Measurements from ENCODE around the gene ACTC1.

DNA sequence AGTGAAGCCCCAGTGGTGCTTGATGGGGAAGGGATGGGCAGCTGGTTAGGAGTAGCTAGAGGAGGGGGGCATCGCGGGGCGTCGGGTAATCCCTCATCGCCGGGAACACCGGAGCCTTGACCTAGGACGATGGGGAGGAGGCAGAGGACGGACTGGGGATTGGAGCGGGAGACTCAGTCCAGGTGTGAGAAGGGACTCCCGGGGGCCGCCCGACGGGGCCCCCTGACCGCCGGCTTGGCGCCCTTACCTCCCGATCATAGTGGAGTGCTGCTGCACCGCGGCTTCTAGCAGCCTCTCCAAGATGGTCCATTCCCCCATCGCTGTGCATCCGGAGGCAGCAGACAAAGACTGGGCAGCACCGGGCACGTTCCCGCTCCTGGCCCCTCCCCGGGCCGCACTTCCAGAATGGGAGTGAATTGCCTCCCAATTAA, 41.2 kb downstream of the ACTC1 start:
- TF ChIP-seq, protein P1, sequence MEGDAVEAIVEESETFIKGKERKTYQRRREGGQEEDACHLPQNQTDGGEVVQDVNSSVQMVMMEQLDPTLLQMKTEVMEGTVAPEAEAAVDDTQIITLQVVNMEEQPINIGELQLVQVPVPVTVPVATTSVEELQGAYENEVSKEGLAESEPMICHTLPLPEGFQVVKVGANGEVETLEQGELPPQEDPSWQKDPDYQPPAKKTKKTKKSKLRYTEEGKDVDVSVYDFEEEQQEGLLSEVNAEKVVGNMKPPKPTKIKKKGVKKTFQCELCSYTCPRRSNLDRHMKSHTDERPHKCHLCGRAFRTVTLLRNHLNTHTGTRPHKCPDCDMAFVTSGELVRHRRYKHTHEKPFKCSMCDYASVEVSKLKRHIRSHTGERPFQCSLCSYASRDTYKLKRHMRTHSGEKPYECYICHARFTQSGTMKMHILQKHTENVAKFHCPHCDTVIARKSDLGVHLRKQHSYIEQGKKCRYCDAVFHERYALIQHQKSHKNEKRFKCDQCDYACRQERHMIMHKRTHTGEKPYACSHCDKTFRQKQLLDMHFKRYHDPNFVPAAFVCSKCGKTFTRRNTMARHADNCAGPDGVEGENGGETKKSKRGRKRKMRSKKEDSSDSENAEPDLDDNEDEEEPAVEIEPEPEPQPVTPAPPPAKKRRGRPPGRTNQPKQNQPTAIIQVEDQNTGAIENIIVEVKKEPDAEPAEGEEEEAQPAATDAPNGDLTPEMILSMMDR (optimal IDR thresholded peaks at IDR 0.05 in 1 of 3, IDR thresholded peaks at IDR 0.05 in 1 of 3, conservative IDR thresholded peaks at IDR 0.05 in 1 of 3; ENCODE audit: extremely low read depth in 1 of 3, insufficient read depth in 2 of 3, low read length in 3 of 3): no peak
- TF ChIP-seq EZH2 (IDR thresholded peaks at IDR 0.05; ENCODE audit: low read length): peak; percentile 81

Measured in keratinocyte (primary cell).